Measurements from ENCODE around the gene SLC6A7. TPM values are rescaled to one million over a fixed set of nuclear protein-coding genes. Genes with fewer than 3 reads are reported as not detected.

Gene SLC6A7
- polyA plus RNA-seq, 1 of the 3 experiments (the other 2 are of a cell fraction) = not detected

GRCh38 chr5:150144246-150144801 lies 45.5 kb upstream of the SLC6A7 start (continued):
- TF ChIP-seq EP300 (IDR thresholded peaks at IDR 0.05; ENCODE audit: borderline replicate concordance in 1 of 2, low read depth in 1 of 2, low read length in 1 of 2) = peak in 1 of 2 experiments; percentile 63; a peak in 1 of 4 replicates
- TF ChIP-seq EZH2phosphoT487 (IDR thresholded peaks at IDR 0.05; ENCODE audit: borderline replicate concordance, low read depth) = no peak
- no peak for TF ChIP-seq REST (IDR thresholded peaks at IDR 0.05; ENCODE audit: low read depth, low read length)
- TF ChIP-seq MXI1 (IDR thresholded peaks at IDR 0.05; ENCODE audit: low read depth, low read length) = no peak
- TF ChIP-seq RXRA (IDR thresholded peaks at IDR 0.05; ENCODE audit: borderline replicate concordance, low read depth) = no peak
- TF ChIP-seq ELF1 (IDR thresholded peaks at IDR 0.05) = no peak
- TF ChIP-seq GATA2 (CRISPR knock-in tag; IDR thresholded peaks at IDR 0.05) = peak; percentile 51; the same call in 1 of the 2 replicates
- TF ChIP-seq FOSL2 (IDR thresholded peaks at IDR 0.05; ENCODE audit: borderline replicate concordance, low read depth) = no peak
- no peak for TF ChIP-seq TEAD4 (IDR thresholded peaks at IDR 0.05; ENCODE audit: borderline replicate concordance, insufficient read depth)
- TF ChIP-seq PBX3 (IDR thresholded peaks at IDR 0.05) = no peak
- TF ChIP-seq NFIC (IDR thresholded peaks at IDR 0.05; ENCODE audit: borderline replicate concordance) = peak; percentile 44; the same call in 1 of the 2 replicates
- no peak for TF ChIP-seq USF2 (IDR thresholded peaks at IDR 0.05; ENCODE audit: borderline replicate concordance, low read depth, low read length)
- no peak for TF ChIP-seq USF1 (IDR thresholded peaks at IDR 0.05; ENCODE audit: borderline replicate concordance, low read depth)
- TF ChIP-seq RAD21 (IDR thresholded peaks at IDR 0.05; ENCODE audit: low read length) = 0 out of 2 replicates have a peak, but pooled peaks have one; percentile 2
- no peak for TF ChIP-seq NRF1 (IDR thresholded peaks at IDR 0.05; ENCODE audit: low read depth, low read length)
- TF ChIP-seq MAX (IDR thresholded peaks at IDR 0.05; ENCODE audit: low read depth) = peak; percentile 63; the same call in 1 of the 2 replicates
- TF ChIP-seq IRF3 (IDR thresholded peaks at IDR 0.05; ENCODE audit: low read depth, low read length) = no peak
